ENCODE measurements around the gene ANKRD39.
A peak's percentile ranks its signal among the peaks of the same experiment; 100 is the strongest.

The ANKRD39 gene

GRCh38 chr2:96885432-96886347 is 27.9 kb upstream of the ANKRD39 start:
- no peaks in the 10 kb centered on the region for H3K36me3 ChIP-seq (ENCODE audit: insufficient read depth, low read length)
- peaks cover 40% of the 10 kb centered on the region for H3K4me1 ChIP-seq (ENCODE audit: insufficient read depth, low read length)
- no peak overlapping the region for H3K4me3 ChIP-seq (ENCODE audit: low read depth in 1 of 2, low read length in 2 of 2)
- peak overlapping the region; percentile 36 for H3K27ac ChIP-seq (ENCODE audit: low read depth, low read length)
- no peak overlapping the region for H3K9ac ChIP-seq (ENCODE audit: low read length)
- no peaks in the 10 kb centered on the region for H3K27me3 ChIP-seq (ENCODE audit: control insufficient read depth in 1 of 2, insufficient read depth in 2 of 2, low read length in 2 of 2)
- H3K9me3 ChIP-seq (ENCODE audit: low read length): no peaks in the 10 kb centered on the region

DNA sequence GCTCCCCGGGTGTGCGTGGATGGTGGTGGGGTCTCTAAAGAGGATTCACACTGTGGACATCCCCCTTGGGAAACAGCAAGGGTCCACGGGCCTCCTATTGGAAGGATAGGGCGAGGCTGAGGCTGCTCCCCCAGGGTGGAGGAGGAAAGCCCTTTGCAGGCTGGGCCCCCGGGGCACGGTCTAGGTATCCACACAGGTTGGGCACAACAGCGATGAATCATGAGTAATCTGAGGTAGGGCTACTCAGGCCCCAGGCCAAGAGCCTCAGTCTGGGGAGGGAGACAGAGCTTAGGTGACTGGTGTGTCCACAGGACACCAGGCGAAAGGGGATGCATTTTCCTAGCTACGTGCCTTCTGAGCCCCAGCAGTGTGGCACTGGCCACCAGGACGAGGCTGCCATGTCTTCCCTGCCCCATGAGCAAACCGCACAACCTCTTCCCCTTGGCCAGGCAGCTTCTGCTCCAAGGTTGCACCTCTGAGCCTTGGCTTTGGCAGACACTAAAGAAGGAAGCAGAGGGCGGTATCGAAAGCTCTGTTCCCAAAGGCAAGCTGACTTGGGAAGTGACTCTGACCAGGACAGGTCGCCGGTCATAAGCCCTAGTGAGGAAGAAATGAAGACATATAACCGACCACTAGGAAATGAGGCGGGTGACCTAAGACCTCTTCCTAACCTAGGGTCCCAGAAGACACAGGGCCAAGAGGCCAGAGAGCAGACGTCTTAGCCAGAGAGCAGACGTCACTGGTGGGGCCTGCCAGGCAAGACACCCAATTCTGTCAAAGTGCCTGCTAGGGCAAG is 26.7 kb upstream of the ANKRD39 start:
- Histone ChIP-seq H3K27me3 (ENCODE audit: control insufficient read depth in 1 of 2, insufficient read depth in 2 of 2, low read length in 2 of 2) (no peaks in the 10 kb centered on the region), H3K27ac (ENCODE audit: low read depth, low read length) (no peak overlapping the region), H3K4me3 (ENCODE audit: low read depth in 1 of 2, low read length in 2 of 2) (no peak overlapping the region), H3K4me1 (ENCODE audit: insufficient read depth, low read length) (peaks cover 32% of the 10 kb centered on the region), H3K9me3 (ENCODE audit: low read length) (no peaks in the 10 kb centered on the region), H3K36me3 (ENCODE audit: insufficient read depth, low read length) (no peaks in the 10 kb centered on the region), H3K9ac (ENCODE audit: low read length) (no peak overlapping the region)

DNA sequence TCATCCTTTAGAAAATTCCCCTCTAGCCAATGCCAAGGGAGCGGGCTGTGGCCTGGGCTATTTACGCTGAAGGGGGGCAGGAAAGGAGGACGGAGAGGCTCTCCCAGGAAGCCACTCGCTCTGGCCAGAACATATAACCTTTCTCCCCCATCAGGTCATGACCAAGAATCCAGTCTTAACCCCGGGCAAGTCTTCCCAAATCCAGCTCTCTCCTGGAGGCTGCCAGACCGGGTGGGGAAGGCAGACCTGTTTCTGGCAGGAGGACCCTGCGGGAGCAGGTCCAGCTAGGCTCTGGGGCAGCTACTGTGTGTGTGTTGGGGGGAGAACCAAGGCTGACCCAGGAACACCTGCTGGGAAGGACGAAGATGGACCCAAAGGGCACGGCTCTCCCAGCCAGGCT is 25.5 kb upstream of the ANKRD39 start:
- Histone ChIP-seq H3K9ac (ENCODE audit: low read length) (no peak overlapping the region), H3K27me3 (ENCODE audit: control insufficient read depth in 1 of 2, insufficient read depth in 2 of 2, low read length in 2 of 2) (no peaks in the 10 kb centered on the region), H3K27ac (ENCODE audit: low read depth, low read length) (no peak overlapping the region), H3K4me3 (ENCODE audit: low read depth in 1 of 2, low read length in 2 of 2) (no peak overlapping the region), H3K9me3 (ENCODE audit: low read length) (no peaks in the 10 kb centered on the region), H3K4me1 (ENCODE audit: insufficient read depth, low read length) (peaks cover 24% of the 10 kb centered on the region), H3K36me3 (ENCODE audit: insufficient read depth, low read length) (no peaks in the 10 kb centered on the region)

GRCh38 chr2:96882906-96883305 is 25.1 kb upstream of the ANKRD39 start:
- H3K36me3 ChIP-seq (ENCODE audit: insufficient read depth, low read length): no peaks in the 10 kb centered on the region
- peaks cover 20% of the 10 kb centered on the region for H3K4me1 ChIP-seq (ENCODE audit: insufficient read depth, low read length)
- H3K9me3 ChIP-seq (ENCODE audit: low read length): no peaks in the 10 kb centered on the region
- H3K27ac ChIP-seq (ENCODE audit: low read depth, low read length): no peak overlapping the region
- no peak overlapping the region for H3K9ac ChIP-seq (ENCODE audit: low read length)
- no peak overlapping the region for H3K4me3 ChIP-seq (ENCODE audit: low read depth in 1 of 2, low read length in 2 of 2)
- H3K27me3 ChIP-seq (ENCODE audit: control insufficient read depth in 1 of 2, insufficient read depth in 2 of 2, low read length in 2 of 2): no peaks in the 10 kb centered on the region

DNA sequence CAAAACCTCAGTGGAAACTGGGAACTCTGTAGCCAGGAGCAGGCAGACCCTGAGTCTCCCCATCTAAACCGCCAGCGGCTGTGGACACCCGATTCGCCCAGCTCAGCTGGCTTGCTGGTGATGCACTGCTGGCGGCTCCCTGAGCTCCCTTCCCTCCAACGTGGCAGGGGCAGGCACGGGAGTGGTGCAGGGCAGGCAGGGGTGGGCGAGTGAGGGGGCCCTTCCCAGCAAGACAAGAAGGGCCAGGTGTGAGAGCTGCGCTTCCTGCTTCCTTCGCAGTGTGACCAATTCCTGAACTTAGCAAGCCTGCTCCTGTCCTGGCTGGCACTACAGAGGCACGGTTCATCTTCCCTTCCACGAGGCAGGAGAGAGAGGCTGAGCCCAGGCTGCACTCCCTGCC is 24.4 kb upstream of the ANKRD39 start:
- peaks cover 13% of the 10 kb centered on the region for H3K4me1 ChIP-seq (ENCODE audit: insufficient read depth, low read length)
- H3K9me3 ChIP-seq (ENCODE audit: low read length): no peaks in the 10 kb centered on the region
- no peaks in the 10 kb centered on the region for H3K36me3 ChIP-seq (ENCODE audit: insufficient read depth, low read length)
- H3K9ac ChIP-seq (ENCODE audit: low read length): no peak overlapping the region
- no peak overlapping the region for H3K27ac ChIP-seq (ENCODE audit: low read depth, low read length)
- no peak overlapping the region for H3K4me3 ChIP-seq (ENCODE audit: low read depth in 1 of 2, low read length in 2 of 2)
- H3K27me3 ChIP-seq (ENCODE audit: control insufficient read depth in 1 of 2, insufficient read depth in 2 of 2, low read length in 2 of 2): no peaks in the 10 kb centered on the region

DNA sequence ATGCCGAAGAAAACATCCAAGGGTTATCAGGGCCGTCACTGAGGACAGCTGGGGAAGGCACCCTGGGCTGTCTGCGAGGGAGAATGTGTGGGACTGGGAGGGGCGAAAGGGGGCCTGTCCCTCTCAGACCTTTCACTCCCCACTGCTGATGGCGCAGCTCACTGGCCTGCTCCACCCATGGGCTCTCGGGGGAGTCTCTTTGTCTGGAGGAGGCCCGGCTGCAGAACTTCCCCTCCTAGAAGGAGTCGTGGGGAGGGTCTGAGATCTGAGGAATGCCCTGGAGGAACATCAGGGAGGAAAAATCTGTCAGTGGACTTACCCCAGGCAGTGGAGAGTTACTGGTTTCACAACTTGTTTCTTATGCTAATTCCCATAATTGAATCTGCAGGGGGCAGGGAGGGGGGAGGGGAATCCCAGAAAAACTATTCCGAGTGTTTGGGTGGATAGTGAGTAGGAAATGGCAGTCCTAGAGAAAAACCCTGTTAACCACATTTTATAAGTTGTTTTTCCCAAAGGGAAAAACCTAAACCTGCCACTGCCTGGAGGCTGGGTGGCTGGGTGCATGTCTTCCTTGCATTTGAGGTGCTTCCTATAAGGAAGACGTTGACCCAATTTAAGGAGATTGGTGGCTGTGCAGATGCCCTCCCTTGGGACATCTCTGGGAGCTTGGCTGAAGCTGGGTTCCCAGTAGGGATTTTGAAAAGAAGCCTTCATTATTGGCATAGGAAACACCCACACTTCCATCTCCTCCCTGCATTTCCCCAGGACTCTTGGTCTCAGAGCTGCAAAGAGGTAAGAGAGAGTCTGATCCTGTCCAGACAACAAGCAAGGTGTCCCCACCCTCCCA is 23.8 kb upstream of the ANKRD39 start:
- H3K4me1 ChIP-seq (ENCODE audit: insufficient read depth, low read length): peaks cover 6% of the 10 kb centered on the region

DNA sequence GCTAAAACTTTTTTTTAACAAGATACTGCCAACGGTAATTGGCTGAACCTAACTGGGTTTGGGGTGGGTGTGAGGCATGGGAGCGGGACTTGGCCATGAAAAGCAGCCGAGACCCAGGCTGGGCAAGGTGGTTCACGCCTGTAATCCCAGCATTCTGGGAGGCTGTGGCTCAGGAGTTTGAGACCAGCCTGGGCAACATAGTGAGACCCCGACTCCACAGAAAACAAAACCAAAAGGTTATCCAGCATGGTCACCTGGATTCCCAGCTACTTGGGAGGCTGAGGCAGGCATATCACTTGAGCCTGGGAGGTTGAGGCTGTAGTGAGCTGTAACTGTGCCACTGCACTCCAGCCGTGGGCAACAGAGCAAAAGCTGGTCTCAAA is 23.1 kb upstream of the ANKRD39 start:
- Histone ChIP-seq H3K4me3 (ENCODE audit: low read depth in 1 of 2, low read length in 2 of 2) (no peak overlapping the region), H3K9ac (ENCODE audit: low read length) (no peak overlapping the region), H3K9me3 (ENCODE audit: low read length) (no peaks in the 10 kb centered on the region), H3K4me1 (ENCODE audit: insufficient read depth, low read length) (no peaks in the 10 kb centered on the region), H3K27me3 (ENCODE audit: control insufficient read depth in 1 of 2, insufficient read depth in 2 of 2, low read length in 2 of 2) (no peaks in the 10 kb centered on the region), H3K36me3 (ENCODE audit: insufficient read depth, low read length) (no peaks in the 10 kb centered on the region), H3K27ac (ENCODE audit: low read depth, low read length) (no peak overlapping the region)

More for the DNA sequence above, 23.8 kb upstream of the ANKRD39 start:
- no peaks in the 10 kb centered on the region for H3K27me3 ChIP-seq (ENCODE audit: control insufficient read depth in 1 of 2, insufficient read depth in 2 of 2, low read length in 2 of 2)
- H3K36me3 ChIP-seq (ENCODE audit: insufficient read depth, low read length): no peaks in the 10 kb centered on the region
- H3K27ac ChIP-seq (ENCODE audit: low read depth, low read length): no peak overlapping the region
- no peaks in the 10 kb centered on the region for H3K9me3 ChIP-seq (ENCODE audit: low read length)
- no peak overlapping the region for H3K4me3 ChIP-seq (ENCODE audit: low read depth in 1 of 2, low read length in 2 of 2)
- H3K9ac ChIP-seq (ENCODE audit: low read length): no peak overlapping the region

GRCh38 chr2:96879545-96880040 is 21.8 kb upstream of the ANKRD39 start:
- H3K36me3 ChIP-seq (ENCODE audit: insufficient read depth, low read length): no peaks in the 10 kb centered on the region
- no peaks in the 10 kb centered on the region for H3K9me3 ChIP-seq (ENCODE audit: low read length)
- H3K9ac ChIP-seq (ENCODE audit: low read length): no peak overlapping the region
- H3K4me1 ChIP-seq (ENCODE audit: insufficient read depth, low read length): peaks cover 4% of the 10 kb centered on the region
- H3K27ac ChIP-seq (ENCODE audit: low read depth, low read length): no peak overlapping the region
- H3K27me3 ChIP-seq (ENCODE audit: control insufficient read depth in 1 of 2, insufficient read depth in 2 of 2, low read length in 2 of 2): no peaks in the 10 kb centered on the region
- no peak overlapping the region for H3K4me3 ChIP-seq (ENCODE audit: low read depth in 1 of 2, low read length in 2 of 2)

GRCh38 chr2:96878796-96879544 is 21.2 kb upstream of the ANKRD39 start:
- no peak overlapping the region for H3K9ac ChIP-seq (ENCODE audit: low read length)
- no peak overlapping the region for H3K27ac ChIP-seq (ENCODE audit: low read depth, low read length)

GRCh38 chr2:96878171-96878570 is 20.4 kb upstream of the ANKRD39 start:
- Histone ChIP-seq H3K9me3 (ENCODE audit: low read length) (no peaks in the 10 kb centered on the region), H3K27ac (ENCODE audit: low read depth, low read length) (no peak overlapping the region), H3K36me3 (ENCODE audit: insufficient read depth, low read length) (no peaks in the 10 kb centered on the region), H3K4me3 (ENCODE audit: low read depth in 1 of 2, low read length in 2 of 2) (no peak overlapping the region), H3K9ac (ENCODE audit: low read length) (no peak overlapping the region), H3K27me3 (ENCODE audit: control insufficient read depth in 1 of 2, insufficient read depth in 2 of 2, low read length in 2 of 2) (no peaks in the 10 kb centered on the region), H3K4me1 (ENCODE audit: insufficient read depth, low read length) (peaks cover 18% of the 10 kb centered on the region)

More at GRCh38 chr2:96878796-96879544, 21.2 kb upstream of the ANKRD39 start:
- Histone ChIP-seq H3K9me3 (ENCODE audit: low read length) (no peaks in the 10 kb centered on the region), H3K27me3 (ENCODE audit: control insufficient read depth in 1 of 2, insufficient read depth in 2 of 2, low read length in 2 of 2) (no peaks in the 10 kb centered on the region), H3K4me1 (ENCODE audit: insufficient read depth, low read length) (peaks cover 10% of the 10 kb centered on the region), H3K36me3 (ENCODE audit: insufficient read depth, low read length) (no peaks in the 10 kb centered on the region), H3K4me3 (ENCODE audit: low read depth in 1 of 2, low read length in 2 of 2) (no peak overlapping the region)
